Esophagus muscularis mucosa (tissue), 3 donors: ENCODE measurements around the gene BATF3.

Experiments used
- POLR2A ChIP-seq: fragments of 450-650 bp; IDR thresholded peaks from one replicate; pipeline ENCODE4 v1.6.1; 2017; ENCODE audit warnings: antibody characterized with exemption, moderate library complexity, mild to moderate bottlenecking, low read depth
- POLR2AphosphoS5 ChIP-seq, 2 donors: sonication (generic); formaldehyde crosslinking; IDR thresholded peaks; one replicate each; pipeline ENCODE4 v1.6.1; 2017; ENCODE audit warnings: antibody characterized with exemption in 2 of 2
- TF ChIP-seq, protein P1 (sequence below), 3 experiments: fragments of 200-600 bp in 2 of 3; fragments of 450-650 bp in 1 of 3; sonication (generic) in 2 of 3; IDR thresholded peaks; one replicate each; pipeline ENCODE4 v1.5.1; 2017 to 2019; ENCODE audit warnings: antibody characterized with exemption in 3 of 3, mild to moderate bottlenecking in 2 of 3, moderate library complexity in 1 of 3

- TF ChIP-seq, protein P1, sequence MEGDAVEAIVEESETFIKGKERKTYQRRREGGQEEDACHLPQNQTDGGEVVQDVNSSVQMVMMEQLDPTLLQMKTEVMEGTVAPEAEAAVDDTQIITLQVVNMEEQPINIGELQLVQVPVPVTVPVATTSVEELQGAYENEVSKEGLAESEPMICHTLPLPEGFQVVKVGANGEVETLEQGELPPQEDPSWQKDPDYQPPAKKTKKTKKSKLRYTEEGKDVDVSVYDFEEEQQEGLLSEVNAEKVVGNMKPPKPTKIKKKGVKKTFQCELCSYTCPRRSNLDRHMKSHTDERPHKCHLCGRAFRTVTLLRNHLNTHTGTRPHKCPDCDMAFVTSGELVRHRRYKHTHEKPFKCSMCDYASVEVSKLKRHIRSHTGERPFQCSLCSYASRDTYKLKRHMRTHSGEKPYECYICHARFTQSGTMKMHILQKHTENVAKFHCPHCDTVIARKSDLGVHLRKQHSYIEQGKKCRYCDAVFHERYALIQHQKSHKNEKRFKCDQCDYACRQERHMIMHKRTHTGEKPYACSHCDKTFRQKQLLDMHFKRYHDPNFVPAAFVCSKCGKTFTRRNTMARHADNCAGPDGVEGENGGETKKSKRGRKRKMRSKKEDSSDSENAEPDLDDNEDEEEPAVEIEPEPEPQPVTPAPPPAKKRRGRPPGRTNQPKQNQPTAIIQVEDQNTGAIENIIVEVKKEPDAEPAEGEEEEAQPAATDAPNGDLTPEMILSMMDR (IDR thresholded peaks at IDR 0.05), result no peak
- TF ChIP-seq POLR2AphosphoS5 (IDR thresholded peaks at IDR 0.05) (no peak), POLR2A (no peak)
Observed at GRCh38 chr1:212677136-212677535, 22.5 kb downstream of the BATF3 start.
